ENCODE results near the gene ST6GALNAC3. TPM values are rescaled to one million over a fixed set of nuclear protein-coding genes. Genes with fewer than 3 reads are reported as not detected.

Gene ST6GALNAC3
- polyA plus RNA-seq, 1 experiment = 0.05 TPM

- CTCF ChIA-PET = no interaction called here
- Histone ChIP-seq H3K27me3 (ENCODE audit: control insufficient read depth, insufficient read depth, low read length) (no peaks in the 10 kb centered on the region), H3K36me3 (ENCODE audit: control insufficient read depth, insufficient read depth, low read length) (no peaks in the 10 kb centered on the region), H3K4me3 (ENCODE audit: low read depth, low read length) (no peak overlapping the region)
- DNase-seq (ENCODE audit: low read depth) = no peak
- POLR2A ChIA-PET = no interaction called here
- TF ChIP-seq CTCF (IDR thresholded peaks at IDR 0.05; ENCODE audit: insufficient read depth, low read depth, low read length) = no peak
These were observed 422.3 kb downstream of the ST6GALNAC3 start for GRCh38 chr1:76496871-76497270.

GRCh38 chr1:76500116-76500515 is 425.6 kb downstream of the ST6GALNAC3 start:
- no peak for DNase-seq (ENCODE audit: low read depth)
- ChIA-PET CTCF (no interaction called here), POLR2A (no interaction called here)
- no peak for TF ChIP-seq CTCF (IDR thresholded peaks at IDR 0.05; ENCODE audit: insufficient read depth, low read depth, low read length)
- H3K27me3 ChIP-seq (ENCODE audit: control insufficient read depth, insufficient read depth, low read length) = no peaks in the 10 kb centered on the region
- no peak overlapping the region for H3K4me3 ChIP-seq (ENCODE audit: low read depth, low read length)
- no peaks in the 10 kb centered on the region for H3K36me3 ChIP-seq (ENCODE audit: control insufficient read depth, insufficient read depth, low read length)

GRCh38 chr1:76501136-76501535 is 426.6 kb downstream of the ST6GALNAC3 start:
- POLR2A ChIA-PET = no interaction called here
- no peaks in the 10 kb centered on the region for H3K27me3 ChIP-seq (ENCODE audit: control insufficient read depth, insufficient read depth, low read length)
- no peak overlapping the region for H3K4me3 ChIP-seq (ENCODE audit: low read depth, low read length)
- CTCF ChIA-PET = interaction anchor here (0.8 kb wide), 1 partner anchor 8 kb away, joined by 3 read pairs; no protein-coding TSS in a partner anchor
- no peak for TF ChIP-seq CTCF (IDR thresholded peaks at IDR 0.05; ENCODE audit: insufficient read depth, low read depth, low read length)
- no peaks in the 10 kb centered on the region for H3K36me3 ChIP-seq (ENCODE audit: control insufficient read depth, insufficient read depth, low read length)
- no peak for DNase-seq (ENCODE audit: low read depth)

- Histone ChIP-seq H3K4me3 (ENCODE audit: low read depth, low read length) (no peak overlapping the region), H3K36me3 (ENCODE audit: control insufficient read depth, insufficient read depth, low read length) (no peaks in the 10 kb centered on the region), H3K27me3 (ENCODE audit: control insufficient read depth, insufficient read depth, low read length) (no peaks in the 10 kb centered on the region)
- DNase-seq (ENCODE audit: low read depth) = no peak
- CTCF ChIA-PET = interaction anchor here (0.8 kb wide), 1 partner anchor 8 kb away, joined by 3 read pairs; no protein-coding TSS in a partner anchor
- no peak for TF ChIP-seq CTCF (IDR thresholded peaks at IDR 0.05; ENCODE audit: insufficient read depth, low read depth, low read length)
- POLR2A ChIA-PET = no interaction called here
These were observed 427.2 kb downstream of the ST6GALNAC3 start for GRCh38 chr1:76501586-76502219.

GRCh38 chr1:76503100-76503499 is 428.6 kb downstream of the ST6GALNAC3 start:
- no peak for TF ChIP-seq CTCF (IDR thresholded peaks at IDR 0.05; ENCODE audit: insufficient read depth, low read depth, low read length)
- POLR2A ChIA-PET = no interaction called here
- CTCF ChIA-PET = interaction anchor here (0.6 kb wide), 1 partner anchor 48 kb away, joined by 4 read pairs; no protein-coding TSS in a partner anchor
- H3K4me3 ChIP-seq (ENCODE audit: low read depth, low read length) = no peak overlapping the region
- DNase-seq (ENCODE audit: low read depth) = no peak
- no peaks in the 10 kb centered on the region for H3K36me3 ChIP-seq (ENCODE audit: control insufficient read depth, insufficient read depth, low read length)
- H3K27me3 ChIP-seq (ENCODE audit: control insufficient read depth, insufficient read depth, low read length) = no peaks in the 10 kb centered on the region
